Natural killer cell (primary cell): ENCODE data around the gene PLEKHG5. TPM values are rescaled to one million over a fixed set of nuclear protein-coding genes. Genes with fewer than 3 reads are reported as not detected.

Experiments used
- ATAC-seq, 3 donors: fragments of 150-1000 bp in 2 of 3; fragments of 200-7000 bp in 1 of 3; cut with Tn5 transposase; 1 replicate in 1 of 3; 2 replicates in 2 of 3; pipeline ENCODE4 v1.10.0; 2021; ENCODE audit warnings: mild to moderate bottlenecking in 2 of 3, moderate library complexity in 2 of 3
- DNase-seq, 2 donors: peaks; one replicate each; pipeline versions ENCODE4 v3.0.0 to v3.0.0-alpha.2; 2013 to 2021; ENCODE audit warnings: mixed read lengths in 1 of 2
- H3K27ac ChIP-seq: one replicate; pipeline ENCODE4 v1.5.1; 2013; ENCODE audit warnings: mild to moderate bottlenecking, low read length
- H3K27me3 ChIP-seq: one replicate; pipeline ENCODE4 v1.6.1; 2013; ENCODE audit warnings: low read length; ENCODE audit not compliant: control insufficient read depth, insufficient read depth
- H3K36me3 ChIP-seq: one replicate; pipeline ENCODE4 v1.6.1; 2013; ENCODE audit warnings: low read length; ENCODE audit not compliant: control insufficient read depth, insufficient read depth
- H3K4me1 ChIP-seq: one replicate; pipeline ENCODE4 v1.6.1; 2013; ENCODE audit warnings: low read length; ENCODE audit not compliant: control insufficient read depth, insufficient read depth
- H3K4me3 ChIP-seq: one replicate; pipeline ENCODE4 v1.5.1; 2013; ENCODE audit warnings: low read length
- H3K9me3 ChIP-seq: one replicate; pipeline ENCODE4 v1.6.1; 2013; ENCODE audit warnings: low read length; ENCODE audit not compliant: control insufficient read depth, insufficient read depth
- H3K27ac Mint-ChIP-seq, 2 donors: one replicate each; pipeline ENCODE4 v1.8.0; 2022; ENCODE audit warnings: mild to moderate bottlenecking in 2 of 2, mixed read lengths in 2 of 2, moderate library complexity in 1 of 2
- H3K27me3 Mint-ChIP-seq, 2 donors: one replicate each; pipeline ENCODE4 v1.8.0; 2022; ENCODE audit warnings: low read depth in 2 of 2, mixed read lengths in 2 of 2
- H3K36me3 Mint-ChIP-seq: one replicate; pipeline ENCODE4 v1.8.0; 2022; ENCODE audit warnings: mixed read lengths
- H3K4me1 Mint-ChIP-seq, 2 donors: one replicate each; pipeline ENCODE4 v1.8.0; 2022; ENCODE audit warnings: mixed read lengths in 2 of 2
- H3K4me3 Mint-ChIP-seq: one replicate; pipeline ENCODE4 v1.8.0; 2022; ENCODE audit warnings: mild to moderate bottlenecking, moderate library complexity, mixed read lengths
- H3K9me3 Mint-ChIP-seq, 2 donors: one replicate each; pipeline ENCODE4 v1.8.0; 2022; ENCODE audit warnings: mixed read lengths in 2 of 2
- CTCF ChIP-seq: fragments of 200-600 bp; IDR thresholded peaks from one replicate; pipeline ENCODE4 v1.8.0; 2022; ENCODE audit warnings: antibody characterized with exemption
- WGBS: methylation state at CpG from one replicate; pipeline ENCODE4 v1.1.7; 2013; ENCODE audit warnings: missing lambda C conversion rate; ENCODE audit not compliant: insufficient coverage; 5-methylcytosine and 5-hydroxymethylcytosine counted together
- intact Hi-C: fragments of 100-400 bp; cut with micrococcal nuclease; formaldehyde crosslinking; loops from one replicate; pipeline ENCODE4 v1.14.2; 2022
- total RNA-seq, 4 donors: library from RNA; stranded (reverse); fragments of 120-200 nt in 1 of 4; gene quantifications; one replicate each; pipeline versions ENCODE4 v1.2.3 to v1.2.4, GENCODE V29; 2013 to 2022

PLEKHG5 gene
- total RNA-seq, 3 donors from 2014 or later (not counting 1 experiment from before 2014, with no cell fraction given): 0.16 to 1.1 (median 0.54) TPM

DNA sequence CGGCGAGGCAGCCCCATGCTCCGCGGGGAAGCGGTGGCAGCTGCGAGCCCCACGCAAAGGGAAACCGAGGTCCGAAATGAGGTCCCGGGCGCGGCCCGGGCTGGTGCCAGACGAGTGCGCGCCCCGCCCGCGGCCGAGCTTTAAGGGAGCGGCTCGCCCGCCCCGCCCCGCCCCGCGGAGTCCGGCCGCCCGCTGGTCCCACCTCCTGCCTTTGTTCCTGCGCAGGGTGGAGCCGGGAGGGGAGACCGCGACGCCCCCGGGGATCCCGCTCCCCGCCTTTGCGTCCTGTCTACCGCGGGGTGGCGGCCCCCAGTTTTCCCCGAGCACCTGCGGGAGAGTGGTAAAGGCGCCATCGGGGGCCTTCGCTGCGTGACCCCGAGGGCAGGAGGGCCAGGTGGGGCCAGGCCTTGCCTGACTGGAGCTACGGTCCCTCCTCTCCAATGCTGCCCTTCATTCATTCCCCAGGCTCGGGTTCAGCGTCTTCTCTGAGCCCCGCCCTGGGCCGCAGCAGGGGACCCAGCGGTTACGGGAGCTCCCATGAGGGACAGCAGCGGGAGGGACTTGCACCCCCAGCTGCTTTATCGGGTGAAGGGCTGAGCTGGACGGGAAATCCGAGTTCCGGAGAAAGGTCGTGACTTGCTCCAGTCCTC is 71.5 kb downstream of the PLEKHG5 start, which contains the start of gene HES2:
TSS of gene HES2 (minus strand) at position 116 of the 650 bp plus-strand sequence. CDS start at position 17, 99 bp downstream.
- no peak within 1 kb of the TSS for H3K27ac Mint-ChIP-seq
- H3K4me3 Mint-ChIP-seq: no peak within 1 kb of the TSS
- Histone ChIP-seq H3K27me3 (peaks cover 48% of the 10 kb centered on the region), H3K9me3 (no peaks in the 10 kb centered on the region), H3K4me1 (peaks cover 26% of the 10 kb centered on the region), H3K27ac (no peak within 1 kb of the TSS), H3K4me3 (no peak within 1 kb of the TSS), H3K36me3 (no peaks in the 10 kb centered on the region)
- ATAC-seq (no peak), DNase-seq (no peak)
- H3K4me1 Mint-ChIP-seq: peaks cover 0 to 8% of the 10 kb centered on the region in 2 donors
- intact Hi-C loops: no loop called here
- no peak for TF ChIP-seq CTCF
- H3K27me3 Mint-ChIP-seq: peaks cover 24 to 51% of the 10 kb centered on the region in 2 donors
- no peaks in the 10 kb centered on the region for H3K9me3 Mint-ChIP-seq
- under 1% methylated on average over 62 of the region's 62 CpGs for WGBS
- no peaks in the 10 kb centered on the region for H3K36me3 Mint-ChIP-seq

GRCh38 chr1:6419397-6419803 is 72.1 kb downstream of the PLEKHG5 start:
- Mint-ChIP-seq H3K4me1 (peaks cover 0 to 10% of the 10 kb centered on the region in 2 donors), H3K9me3 (no peaks in the 10 kb centered on the region), H3K27ac (no peak overlapping the region), H3K27me3 (peaks cover 27 to 54% of the 10 kb centered on the region in 2 donors), H3K4me3 (no peak overlapping the region), H3K36me3 (no peaks in the 10 kb centered on the region)
- WGBS: 5% methylated on average over 48 of the region's 48 CpGs
- H3K4me3 ChIP-seq: no peak overlapping the region
- no peak for ATAC-seq
- H3K27ac ChIP-seq: no peak overlapping the region
- H3K9me3 ChIP-seq: no peaks in the 10 kb centered on the region
- no peak for DNase-seq
- intact Hi-C loops: no loop called here
- no peaks in the 10 kb centered on the region for H3K36me3 ChIP-seq
- TF ChIP-seq CTCF: no peak
- peaks cover 51% of the 10 kb centered on the region for H3K27me3 ChIP-seq
- H3K4me1 ChIP-seq: peaks cover 27% of the 10 kb centered on the region

- no peak overlapping the region for H3K4me3 Mint-ChIP-seq
- peaks cover 0 to 6% of the 10 kb centered on the region in 2 donors for H3K4me1 Mint-ChIP-seq
- peaks cover 30 to 52% of the 10 kb centered on the region in 2 donors for H3K27me3 Mint-ChIP-seq
- Histone ChIP-seq H3K4me3 (no peak overlapping the region), H3K36me3 (no peaks in the 10 kb centered on the region), H3K4me1 (peaks cover 24% of the 10 kb centered on the region), H3K27me3 (peaks cover 46% of the 10 kb centered on the region), H3K27ac (no peak overlapping the region), H3K9me3 (no peaks in the 10 kb centered on the region)
- ATAC-seq: no peak
- no peaks in the 10 kb centered on the region for H3K9me3 Mint-ChIP-seq
- intact Hi-C loops: no loop called here
- 13% methylated on average over 69 of the region's 69 CpGs for WGBS
- no peaks in the 10 kb centered on the region for H3K36me3 Mint-ChIP-seq
- no peak for DNase-seq
- H3K27ac Mint-ChIP-seq: no peak overlapping the region
- TF ChIP-seq CTCF: no peak
Observed at GRCh38 chr1:6418668-6419396, 72.6 kb downstream of the PLEKHG5 start.
